Heart right ventricle (tissue), 16 donors: ENCODE results near the gene C4B. TPM values are rescaled to one million over a fixed set of nuclear protein-coding genes. Genes with fewer than 3 reads are reported as not detected.

Source experiments
- ATAC-seq, 8 donors: fragments of 200-7000 bp; cut with Tn5 transposase; one replicate each; pipeline ENCODE4 v1.9.1; 2020; ENCODE audit warnings: mild to moderate bottlenecking in 8 of 8, moderate library complexity in 8 of 8, moderate number of reproducible peaks in 1 of 8
- DNase-seq, 2 donors: peaks; one replicate each; pipeline ENCODE4 v3.0.0-alpha.2; 2020
- H3K27ac ChIP-seq, 10 donors: fragments of 200-600 bp; sonication (generic) in 2 of 10; one replicate each; pipeline versions ENCODE4 v1.5.0 to v1.8.0; 2020 to 2022; ENCODE audit warnings: mild to moderate bottlenecking in 3 of 10
- H3K27me3 ChIP-seq, 7 donors: fragments of 200-600 bp; one replicate each; pipeline ENCODE4 v1.8.0; 2021 to 2022; ENCODE audit warnings: mild to moderate bottlenecking in 2 of 7
- H3K36me3 ChIP-seq, 9 donors: fragments of 200-600 bp; sonication (generic) in 1 of 9; one replicate each; pipeline versions ENCODE4 v1.5.0 to v1.8.0; 2020 to 2022; ENCODE audit warnings: mild to moderate bottlenecking in 2 of 9
- H3K4me1 ChIP-seq, 9 donors: fragments of 200-600 bp; sonication (generic) in 1 of 9; one replicate each; pipeline versions ENCODE4 v1.5.0 to v1.8.0; 2020 to 2022; ENCODE audit warnings: mild to moderate bottlenecking in 4 of 9
- H3K4me3 ChIP-seq, 10 donors: fragments of 200-600 bp; sonication (generic) in 2 of 10; one replicate each; pipeline versions ENCODE4 v1.5.0 to v1.8.0; 2020 to 2022; ENCODE audit warnings: mild to moderate bottlenecking in 7 of 10, moderate library complexity in 2 of 10
- H3K9me3 ChIP-seq, 11 donors: fragments of 200-600 bp in 10 of 11; sonication (generic) in 2 of 11; one replicate each; pipeline versions ENCODE4 v1.5.0 to v1.8.0; 2013 to 2022; ENCODE audit warnings: mild to moderate bottlenecking in 2 of 11, control low read depth in 1 of 11, moderate library complexity in 1 of 11
- WGBS, 2 donors: extraction: QIAGEN DNeasy Blood & Tissue Kit; methylation state at CpG; one replicate each; pipeline ENCODE4 v1.1.7; 2013; ENCODE audit warnings: inconsistent platforms in 1 of 2; 5-methylcytosine and 5-hydroxymethylcytosine counted together
- intact Hi-C, 10 donors: fragments of 100-400 bp; cut with DNase I; formaldehyde crosslinking; loops; one replicate each; pipeline versions ENCODE4 v1.11.1 to v1.14.2; 2022
- polyA plus RNA-seq, 2 donors: library from polyadenylated mRNA; stranded (reverse); fragments of 200-250 nt; gene quantifications; one replicate each; pipeline ENCODE4 v1.2.3, GENCODE V29; 2013
- total RNA-seq, 10 donors: library from RNA; stranded (reverse); fragmentation: NEBNext Ultra II Directional in 3 of 10; extraction: Animal tissue kit (Norgen Biotek cat#: 25700) in 3 of 10; gene quantifications; one replicate each; pipeline versions ENCODE4 v1.2.1 to v1.2.4, GENCODE V29; 2021 to 2023
- TF ChIP-seq, protein P1 (sequence below), 9 donors: fragments of 200-600 bp; sonication (generic) in 2 of 9; IDR thresholded peaks; one replicate each; pipeline versions ENCODE4 v1.5.0 to v1.8.0; 2021 to 2022; ENCODE audit warnings: antibody characterized with exemption in 9 of 9, mild to moderate bottlenecking in 5 of 9, moderate library complexity in 1 of 9
- donor health status: Arrhythmogenic right ventricular cardiomyopathy.
- donor health status: ischemic (EF 13 %, LVEDD 7.1; RV severe dilation, severe dysfunction).
- donor health status: healthy with polysubstance abuse.
- donor health status: DM: no; HTN: yes; CAD: no.
- donor health status: DM: no; HTN: no; CAD: no.
- donor health status: ischemic (EF 25% LVEDD 6.9; RV normal size, moderate dysfunction).
- donor health status: ischemic (EF 25% LVEDD 5.7; RV mildly dilated, moderate dysfunction).
- donor health status: healthy.
- donor health status: DM: yes; HTN: yes; CAD: no.
- donor health status: Ischemic cardiomyopathy.
- donor health status: ischemic (EF 35%, LVEDD 5.7; RV mildly dilated, moderate dysfunction).
- donor health status: nonischemic (EF 11% LVEDD 7.7; RV severe dilation, severe dysfunction).
- donor health status: DM: yes; HTN: yes; CAD: no.
- donor health status: PGD.
- donor health status: ischemic (EF 29% LVEDD 5.4; RV normal size, mild dysfunction).
- donor health status: nonischemic (EF 23%, LVEDD 6.1; RV moderate dilation, normal function).

The C4B gene
- total and polyA plus RNA-seq, 12 donors, result 32.6 to 357 (median 60.3) TPM

DNA sequence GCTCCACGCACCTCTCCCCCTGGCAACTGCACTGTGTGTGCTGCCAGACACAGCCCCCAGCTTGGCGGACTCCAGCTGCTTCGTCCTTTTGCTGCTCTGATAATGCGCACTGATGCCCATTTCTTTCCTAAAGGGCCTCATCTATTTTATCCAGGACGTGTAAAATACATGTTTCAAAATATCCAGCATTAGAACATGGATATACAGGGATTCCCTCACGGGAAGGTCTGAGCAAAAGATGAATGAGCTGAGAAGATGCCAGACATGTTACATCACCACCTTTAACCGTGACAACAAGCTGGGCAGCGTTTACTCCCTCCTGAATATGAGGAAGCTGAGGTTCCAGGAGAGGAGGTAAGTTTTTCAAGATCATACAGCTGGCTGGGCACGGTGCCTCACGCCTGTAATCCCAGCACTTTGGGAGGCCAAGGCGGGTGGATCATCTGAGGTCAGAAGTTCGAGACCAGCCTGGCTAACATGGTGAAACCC is 61.8 kb downstream of the C4B start:
- H3K27me3 ChIP-seq, result no peaks in the 10 kb centered on the region
- H3K4me1 ChIP-seq, result peaks cover 0 to 40% (median 9%) of the 10 kb centered on the region in 9 donors
- ATAC-seq (peak in 3 of 8 donors; percentile 12 to 45 (median 36)), DNase-seq (no peak)
- H3K4me3 ChIP-seq, result no peak overlapping the region
- intact Hi-C loops, result no loop called here
- peaks cover 0 to 100% (median 17%) of the 10 kb centered on the region in 9 donors for H3K36me3 ChIP-seq
- TF ChIP-seq, protein P1, sequence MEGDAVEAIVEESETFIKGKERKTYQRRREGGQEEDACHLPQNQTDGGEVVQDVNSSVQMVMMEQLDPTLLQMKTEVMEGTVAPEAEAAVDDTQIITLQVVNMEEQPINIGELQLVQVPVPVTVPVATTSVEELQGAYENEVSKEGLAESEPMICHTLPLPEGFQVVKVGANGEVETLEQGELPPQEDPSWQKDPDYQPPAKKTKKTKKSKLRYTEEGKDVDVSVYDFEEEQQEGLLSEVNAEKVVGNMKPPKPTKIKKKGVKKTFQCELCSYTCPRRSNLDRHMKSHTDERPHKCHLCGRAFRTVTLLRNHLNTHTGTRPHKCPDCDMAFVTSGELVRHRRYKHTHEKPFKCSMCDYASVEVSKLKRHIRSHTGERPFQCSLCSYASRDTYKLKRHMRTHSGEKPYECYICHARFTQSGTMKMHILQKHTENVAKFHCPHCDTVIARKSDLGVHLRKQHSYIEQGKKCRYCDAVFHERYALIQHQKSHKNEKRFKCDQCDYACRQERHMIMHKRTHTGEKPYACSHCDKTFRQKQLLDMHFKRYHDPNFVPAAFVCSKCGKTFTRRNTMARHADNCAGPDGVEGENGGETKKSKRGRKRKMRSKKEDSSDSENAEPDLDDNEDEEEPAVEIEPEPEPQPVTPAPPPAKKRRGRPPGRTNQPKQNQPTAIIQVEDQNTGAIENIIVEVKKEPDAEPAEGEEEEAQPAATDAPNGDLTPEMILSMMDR (IDR thresholded peaks at IDR 0.05), result no peak
- H3K9me3 ChIP-seq, result no peaks in the 10 kb centered on the region
- WGBS, 2 donors, result 55 to 60% methylated on average over 12 of the region's 12 CpGs
- H3K27ac ChIP-seq, result peak overlapping the region in 5 of 10 donors; percentile 31 to 70 (median 39)

DNA sequence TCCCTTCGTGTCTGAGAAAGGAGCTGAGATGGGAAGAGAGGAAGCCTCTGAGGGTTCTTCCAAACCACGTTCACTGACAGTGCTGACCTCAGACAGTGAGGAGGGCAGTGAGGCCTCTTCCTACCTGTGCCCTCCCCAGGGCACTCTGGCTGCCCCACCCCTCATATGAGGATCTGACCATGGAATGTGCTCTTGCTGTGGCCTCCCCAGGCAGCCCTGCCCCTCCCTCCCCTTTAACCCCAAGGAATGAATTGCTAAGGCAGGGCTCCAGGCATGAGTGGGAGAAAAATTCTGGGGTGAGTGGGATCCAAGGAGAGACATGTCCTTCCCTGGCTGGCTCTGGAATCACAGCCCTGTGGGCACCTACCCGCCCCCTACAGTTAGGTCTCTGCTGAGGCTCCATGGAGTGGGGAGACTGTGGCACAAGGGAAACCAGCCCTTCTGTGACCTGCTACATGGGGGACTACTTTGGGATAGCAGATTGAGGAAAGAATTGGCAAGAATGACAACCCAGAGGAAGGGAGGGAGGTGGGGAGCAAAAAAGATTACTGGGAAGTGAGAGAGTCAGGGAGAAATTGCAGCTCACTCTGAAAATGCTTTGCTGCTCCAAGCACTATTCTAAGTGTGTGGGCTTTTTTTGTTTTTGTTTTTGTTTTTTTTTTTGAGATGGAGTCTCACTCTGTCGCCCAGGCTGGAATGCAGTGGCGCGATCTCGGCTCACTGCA is 65.1 kb downstream of the C4B start:
- no peak for DNase-seq
- 83 to 87% methylated on average over 7 of the region's 7 CpGs for WGBS, 2 donors
- Histone ChIP-seq H3K27me3 (peaks cover 0 to 1% (median 0%) of the 10 kb centered on the region in 7 donors), H3K27ac (peak overlapping the region in 3 of 10 donors; percentile 35 to 78 (median 69)), H3K4me3 (no peak overlapping the region), H3K36me3 (peaks cover 0 to 100% (median 13%) of the 10 kb centered on the region in 9 donors), H3K9me3 (no peaks in the 10 kb centered on the region), H3K4me1 (peaks cover 0 to 49% (median 20%) of the 10 kb centered on the region in 9 donors)
- intact Hi-C loops, result no loop called here
- TF ChIP-seq, protein P1 (IDR thresholded peaks at IDR 0.05), result no peak
- no peak for ATAC-seq

DNA sequence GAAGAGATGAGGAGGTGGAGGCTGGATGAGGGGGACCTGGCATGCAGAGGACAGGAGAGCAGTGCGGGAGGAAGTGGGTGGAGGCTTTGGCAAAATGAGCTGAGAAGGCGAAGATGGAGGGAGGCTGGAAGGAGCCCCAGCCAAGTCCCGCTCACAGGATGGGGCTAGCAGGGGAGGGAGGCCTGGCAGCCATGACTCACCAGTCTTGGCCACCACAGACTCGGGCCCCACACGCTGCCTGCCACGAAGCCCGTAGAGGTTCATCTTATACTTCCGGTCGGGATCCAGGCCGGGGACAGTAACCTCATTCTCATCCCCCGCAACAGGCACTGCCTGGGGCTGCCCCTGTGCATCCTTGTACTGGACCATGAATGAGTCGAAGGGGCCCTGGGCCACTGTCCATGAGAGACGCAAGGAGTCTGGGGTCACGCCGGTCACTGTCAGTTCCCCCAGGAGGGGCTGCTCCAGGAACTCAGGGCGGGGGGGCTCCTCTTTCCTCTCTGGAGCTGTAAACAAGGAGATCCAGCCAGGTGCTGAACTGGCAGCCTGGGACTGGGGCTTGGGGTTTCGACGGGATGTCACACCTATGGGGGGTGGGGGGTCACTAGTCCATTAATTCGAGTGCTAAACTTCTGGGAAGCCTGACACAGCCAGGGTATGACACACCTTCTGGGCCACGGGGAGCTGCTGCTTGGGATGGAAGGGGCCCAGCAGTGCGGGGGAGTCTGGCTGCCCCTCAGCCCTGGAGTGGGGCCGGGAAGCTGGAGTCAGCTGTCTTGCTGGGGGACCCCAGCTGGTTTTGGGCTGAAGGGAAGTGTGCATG is 66.8 kb downstream of the C4B start:
- H3K4me3 ChIP-seq, result no peak overlapping the region
- 58 to 59% methylated on average over 22 of the region's 22 CpGs for WGBS, 2 donors
- intact Hi-C loops, result no loop called here
- ATAC-seq, result peak; percentile 39 to 71 (median 65)
- H3K36me3 ChIP-seq, result peaks cover 0 to 100% (median 9%) of the 10 kb centered on the region in 9 donors
- H3K4me1 ChIP-seq, result peaks cover 1 to 44% (median 20%) of the 10 kb centered on the region in 9 donors
- peak overlapping the region in 8 of 10 donors; percentile 36 to 78 (median 58) for H3K27ac ChIP-seq
- peaks cover 0 to 13% (median 1%) of the 10 kb centered on the region in 7 donors for H3K27me3 ChIP-seq
- DNase-seq, result peak; percentile 44 to 64
- TF ChIP-seq, protein P1 (IDR thresholded peaks at IDR 0.05), result no peak
- no peaks in the 10 kb centered on the region for H3K9me3 ChIP-seq

DNA sequence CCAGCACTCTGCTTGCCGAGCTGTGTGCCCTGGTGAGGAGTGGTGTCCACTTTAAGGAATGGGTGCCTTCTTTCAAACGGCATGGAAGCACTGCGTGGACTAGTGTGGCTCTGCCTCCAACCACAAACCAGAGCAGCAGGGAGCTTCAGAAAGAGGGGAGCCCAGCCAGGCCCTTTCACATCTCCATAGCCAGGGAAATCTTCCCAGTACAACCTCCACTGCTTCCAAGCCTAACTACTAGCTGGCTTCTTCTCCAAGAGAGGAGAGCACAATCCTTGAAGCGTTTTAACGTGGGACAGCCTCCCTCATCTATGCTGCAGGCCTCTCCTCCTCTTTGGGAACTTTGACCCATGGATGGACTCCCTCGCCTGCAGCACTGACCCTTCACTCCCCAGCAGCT is 67.9 kb downstream of the C4B start:
- no peak for DNase-seq
- H3K27ac ChIP-seq, result peak overlapping the region in 8 of 10 donors; percentile 36 to 78 (median 58)
- no peaks in the 10 kb centered on the region for H3K9me3 ChIP-seq
- H3K36me3 ChIP-seq, result peaks cover 0 to 96% (median 9%) of the 10 kb centered on the region in 9 donors
- H3K4me3 ChIP-seq, result no peak overlapping the region
- H3K27me3 ChIP-seq, result peaks cover 0 to 19% (median 3%) of the 10 kb centered on the region in 7 donors
- intact Hi-C loops, result no loop called here
- 55 to 60% methylated on average over 6 of the region's 6 CpGs for WGBS, 2 donors
- ATAC-seq, result peak in 1 of 8 donors; percentile 22
- peaks cover 5 to 42% (median 18%) of the 10 kb centered on the region in 9 donors for H3K4me1 ChIP-seq
- TF ChIP-seq, protein P1 (IDR thresholded peaks at IDR 0.05), result no peak
